Fibroblast of skin of right quadriceps (primary cell): ENCODE measurements around the gene CDK17.
"Not testable (repeated sequence)": the region's sequence is repeated elsewhere in the genome, so short reads cannot be mapped to it uniquely, and the experiment has no call there.

Source experiments
- DNase-seq: peaks from one replicate; pipeline ENCODE4 v3.0.0-alpha.2; 2013

Gene CDK17

DNA sequence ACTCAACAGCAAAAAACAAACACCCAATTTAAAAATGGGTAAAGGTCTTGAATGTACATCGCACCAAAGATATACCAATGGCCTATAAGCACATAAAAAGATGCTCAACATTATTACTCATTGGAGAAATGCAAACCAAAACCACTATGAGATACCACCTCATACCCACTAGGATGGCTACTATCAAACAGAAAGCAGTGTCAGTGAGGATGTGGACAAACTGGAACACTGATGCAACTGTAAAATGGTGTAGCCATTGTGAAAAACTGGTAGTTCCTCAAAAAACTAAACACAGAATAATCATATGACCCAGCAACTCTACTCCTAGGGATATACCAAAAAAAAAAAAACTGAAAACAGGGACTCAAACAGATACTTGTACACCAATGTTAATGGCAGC lies 49.3 kb downstream of the CDK17 start:
- no peak for DNase-seq

DNA sequence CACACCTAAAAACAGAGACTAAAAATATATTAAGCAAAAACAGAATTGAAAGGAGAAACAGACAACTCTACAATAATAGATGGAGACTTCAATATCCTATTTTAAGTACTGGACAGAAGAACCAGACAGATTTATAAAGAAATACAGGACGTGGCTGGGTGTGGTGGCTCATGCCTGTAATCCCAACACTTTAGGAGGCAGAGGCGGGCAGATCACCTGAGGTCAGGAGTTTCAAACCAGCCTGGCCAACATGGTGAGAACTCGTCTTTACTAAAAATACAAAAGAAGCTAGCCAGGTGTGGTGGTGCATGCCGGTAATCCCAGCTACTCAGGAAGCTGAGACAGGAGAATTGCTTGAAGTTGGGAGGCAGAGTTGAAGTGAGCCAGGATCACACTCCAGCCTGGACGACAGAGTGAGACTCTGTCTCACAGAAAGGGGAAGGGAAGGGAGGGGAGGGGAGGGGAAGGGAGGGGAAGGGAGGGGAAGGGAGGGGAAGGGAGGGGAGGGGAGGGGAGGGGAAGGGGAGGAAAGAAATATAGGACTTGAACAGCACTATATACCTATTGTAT lies 53.0 kb downstream of the CDK17 start:
- no peak for DNase-seq

- not testable (repeated sequence) for DNase-seq
Observed at GRCh38 chr12:96346716-96347115, 53.5 kb downstream of the CDK17 start.

DNA sequence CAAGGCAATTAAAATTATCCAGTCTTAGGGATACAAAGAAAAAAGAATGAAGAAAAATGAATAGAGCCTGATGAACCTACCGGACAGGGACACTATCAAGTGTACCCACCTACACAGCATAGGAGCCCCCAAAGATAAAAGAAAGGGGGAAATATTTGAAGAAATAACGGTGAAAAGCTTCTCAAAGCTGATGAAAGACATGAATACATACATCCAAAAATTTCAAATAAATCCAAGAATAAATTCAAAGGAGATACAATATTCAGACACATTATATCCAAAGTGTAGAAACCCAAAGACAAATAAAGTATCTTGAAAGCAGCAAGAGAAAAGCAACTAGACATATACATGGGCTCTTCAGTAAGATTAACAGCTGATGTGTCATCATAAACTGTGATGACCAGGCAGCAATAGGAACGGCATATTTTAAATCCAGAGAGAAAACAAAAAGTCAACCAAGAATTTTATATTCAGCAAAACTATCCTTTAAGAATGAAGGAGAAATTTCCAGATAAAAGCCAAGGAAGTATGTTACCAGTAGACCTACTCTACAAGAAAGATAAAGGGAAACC lies 56.0 kb downstream of the CDK17 start:
- no peak for DNase-seq

DNA sequence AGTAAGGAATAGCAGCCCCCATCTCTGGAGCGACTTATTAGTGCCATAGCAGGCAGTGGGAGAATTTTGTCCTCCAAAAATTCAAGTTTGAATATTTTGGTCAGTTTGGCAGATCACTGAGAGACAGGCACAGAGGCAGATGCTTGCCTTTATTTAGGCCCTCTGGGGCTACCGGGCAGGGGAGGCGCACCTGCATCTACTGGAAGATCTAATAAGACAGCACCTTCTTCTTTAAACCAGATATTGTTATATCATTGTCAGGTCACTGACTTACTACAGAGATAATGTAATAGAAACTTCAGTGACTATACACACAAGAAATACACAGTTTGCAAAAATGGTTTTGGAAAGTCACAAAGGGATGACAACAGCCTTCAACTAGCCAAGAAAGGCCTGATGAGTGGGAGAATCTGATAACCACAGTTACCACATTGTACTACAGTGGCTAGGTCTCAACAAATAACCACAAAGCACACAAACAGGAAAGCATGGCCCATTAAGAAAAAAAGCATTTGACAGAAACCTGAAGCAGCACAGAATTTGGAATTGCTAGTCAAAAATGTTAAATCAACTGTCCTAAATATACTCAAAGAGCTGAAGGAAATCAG lies 56.8 kb downstream of the CDK17 start:
- DNase-seq: no peak

GRCh38 chr12:96339666-96340065 lies 60.6 kb downstream of the CDK17 start:
- DNase-seq: not testable (repeated sequence)

DNA sequence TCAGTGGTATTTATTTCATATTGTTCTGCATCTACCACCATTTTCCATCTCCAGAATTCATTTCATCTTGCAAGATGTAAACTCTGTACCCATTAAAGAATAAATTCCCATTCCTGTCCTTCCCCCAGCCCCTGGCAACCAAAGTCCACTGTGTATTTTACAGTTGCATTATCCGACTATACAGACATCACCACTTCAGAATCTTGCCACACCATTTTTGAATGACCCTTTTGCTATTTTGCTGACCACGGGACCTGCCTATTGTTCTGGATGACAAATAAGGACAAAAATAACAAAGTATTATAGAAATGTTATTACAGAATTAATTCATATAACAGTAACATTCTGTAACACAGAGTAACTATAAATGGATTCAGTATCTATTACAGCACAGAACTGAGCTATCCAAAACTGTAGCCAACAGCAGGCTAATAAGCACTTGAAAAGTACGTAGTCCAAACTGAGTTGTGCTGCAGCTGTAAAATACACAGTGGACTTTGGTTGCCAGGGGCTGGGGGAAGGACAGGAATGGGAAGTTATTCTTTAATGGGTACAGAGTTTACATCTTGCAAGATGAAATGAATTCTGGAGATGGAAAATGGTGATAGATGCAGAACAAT lies 61.3 kb downstream of the CDK17 start:
- no peak for DNase-seq

DNA sequence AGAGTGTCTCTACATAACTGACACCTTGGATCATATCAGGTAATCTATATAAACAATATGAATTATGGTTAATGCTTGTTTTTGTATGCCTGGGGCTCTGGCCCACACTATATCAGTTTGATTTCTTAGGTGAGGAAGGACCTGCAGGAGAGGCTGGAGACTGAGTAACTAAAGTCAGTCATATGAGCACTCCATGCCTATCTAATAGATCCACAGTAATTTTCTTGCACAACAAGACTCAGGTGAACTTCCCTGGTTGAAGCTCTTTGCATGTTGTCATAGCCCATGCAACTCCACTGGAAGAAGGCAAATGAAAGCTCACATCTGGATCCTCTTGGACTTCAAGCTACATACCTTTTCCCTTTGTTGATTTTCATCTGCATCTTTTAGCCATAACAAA lies 62.3 kb downstream of the CDK17 start:
- no peak for DNase-seq

GRCh38 chr12:96336489-96336888 lies 63.8 kb downstream of the CDK17 start:
- no peak for DNase-seq

- DNase-seq: no peak
Observed at GRCh38 chr12:96335270-96335669, 65.0 kb downstream of the CDK17 start.

DNA sequence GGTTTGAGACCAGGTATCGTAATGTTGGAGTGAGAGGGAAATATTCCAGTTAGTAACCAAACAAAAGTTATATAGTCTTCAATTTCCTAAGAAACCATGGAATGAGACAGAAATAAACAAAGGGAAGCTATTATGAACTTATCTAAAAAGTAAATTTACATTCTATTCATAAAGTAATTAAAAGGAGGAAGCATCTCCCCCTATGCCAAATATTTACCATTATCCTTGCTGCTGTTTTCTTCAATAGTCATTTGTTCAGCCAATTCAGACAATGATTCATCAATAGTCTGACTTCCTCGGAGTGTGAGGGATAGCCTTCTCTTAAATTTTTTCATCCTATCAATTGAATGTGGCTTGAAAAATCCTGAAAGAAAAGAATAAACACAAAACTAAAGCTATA lies 65.7 kb downstream of the CDK17 start:
- DNase-seq: no peak

DNA sequence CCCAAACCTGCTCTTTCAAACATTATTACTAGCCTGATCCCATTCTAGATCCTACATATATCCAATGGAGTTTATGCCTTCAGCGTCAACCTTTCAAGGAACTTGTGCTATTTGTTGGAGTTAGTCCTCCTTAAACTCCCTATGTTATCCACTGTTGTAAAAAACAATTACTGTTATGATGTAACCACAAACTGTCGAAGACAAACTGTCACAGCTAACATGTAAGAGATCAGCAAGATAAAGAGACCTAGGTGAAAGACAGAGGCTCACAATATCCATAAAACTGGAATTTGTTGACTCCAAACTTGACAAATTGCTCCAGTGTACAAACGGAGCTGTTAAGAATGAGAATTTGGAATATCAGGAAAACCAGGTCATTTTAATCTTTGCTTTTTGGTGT lies 70.7 kb downstream of the CDK17 start:
- DNase-seq: no peak

- no peak for DNase-seq
Observed at GRCh38 chr12:96329018-96329417, 71.2 kb downstream of the CDK17 start.

- DNase-seq: no peak
Observed at GRCh38 chr12:96327889-96328288, 72.3 kb downstream of the CDK17 start.

DNA sequence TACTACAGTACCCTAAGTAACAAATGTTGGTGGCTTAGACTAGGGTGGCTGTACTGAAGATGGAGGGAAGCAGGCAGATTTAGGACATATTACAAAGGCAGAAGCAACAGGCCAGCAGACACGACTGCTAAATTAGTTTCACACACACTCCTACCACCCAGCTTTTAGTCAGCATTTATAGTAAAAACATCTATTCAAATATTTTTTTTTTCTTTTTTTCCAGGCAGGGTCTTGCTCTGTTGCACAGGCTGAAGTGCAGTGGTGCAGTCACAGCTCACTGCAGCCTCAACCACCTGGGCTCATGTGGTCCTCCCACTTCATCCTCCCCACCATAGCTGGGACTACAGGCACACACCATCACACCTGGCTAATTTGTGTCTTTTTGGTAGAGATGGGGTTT lies 72.9 kb downstream of the CDK17 start:
- DNase-seq: no peak

DNA sequence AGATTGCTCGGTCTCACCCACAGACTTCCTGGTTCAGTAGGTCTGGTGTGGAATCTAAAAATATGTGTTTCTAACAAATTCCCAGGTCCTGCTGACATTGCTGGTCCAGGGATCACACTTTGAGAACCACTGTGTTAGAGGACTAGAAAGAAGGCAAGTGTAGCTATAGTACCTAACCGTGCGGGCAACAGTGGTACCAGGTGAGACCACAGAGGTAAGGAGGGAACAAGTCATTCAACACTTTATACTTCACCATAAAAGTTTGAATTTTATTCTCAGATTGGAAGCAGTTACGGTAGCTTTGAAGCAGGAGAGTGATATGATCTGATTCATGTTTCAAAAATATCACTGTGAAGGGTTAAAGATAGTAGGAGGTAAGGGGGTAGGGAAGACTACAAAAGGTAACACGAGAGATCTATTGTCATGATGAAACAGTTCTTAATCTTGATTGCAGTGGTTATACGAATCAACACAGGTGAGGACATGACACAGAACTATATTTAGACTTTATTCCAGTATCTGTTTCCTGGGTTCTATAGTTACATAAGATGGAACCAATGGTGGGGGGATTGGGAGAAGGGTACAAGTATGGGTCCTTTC lies 73.5 kb downstream of the CDK17 start:
- DNase-seq: no peak

GRCh38 chr12:96323906-96324305 lies 76.3 kb downstream of the CDK17 start:
- DNase-seq: no peak

DNA sequence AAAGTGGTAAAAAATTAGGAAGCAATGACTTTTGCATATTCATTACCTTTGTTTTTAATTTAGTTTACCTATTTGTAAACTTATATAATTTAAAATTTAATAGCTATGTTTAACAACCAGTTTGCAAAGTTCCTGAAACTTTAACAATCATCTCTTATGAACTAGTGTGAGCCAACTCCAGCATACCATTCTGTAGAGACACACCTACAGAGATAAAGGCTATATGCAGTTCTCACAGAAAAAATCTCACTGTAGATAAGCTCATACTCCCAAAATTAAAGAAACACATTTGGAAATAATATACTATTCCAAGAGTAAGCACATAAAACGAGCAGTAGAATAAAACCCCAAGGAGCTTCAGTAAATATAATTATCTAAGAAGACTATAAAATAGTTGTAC lies 77.5 kb downstream of the CDK17 start:
- no peak for DNase-seq

DNA sequence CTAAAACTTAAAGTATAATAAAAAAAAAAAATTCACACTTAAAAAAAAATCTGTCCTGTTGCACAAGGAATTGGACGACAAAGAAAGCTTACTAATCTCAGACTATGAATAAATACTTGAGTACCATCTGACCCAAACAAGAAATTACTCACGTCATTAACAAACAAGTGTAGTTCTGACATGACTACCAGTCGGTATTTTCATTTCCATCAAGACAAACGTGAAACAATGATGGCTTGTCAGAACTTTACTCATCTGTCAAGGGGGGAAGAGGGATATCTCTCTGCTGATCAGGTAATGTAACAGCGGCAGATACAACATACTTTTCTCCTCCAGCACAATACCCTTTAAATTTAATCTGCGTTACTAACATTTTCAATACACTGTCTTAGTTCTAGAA lies 78.3 kb downstream of the CDK17 start:
- no peak for DNase-seq

DNA sequence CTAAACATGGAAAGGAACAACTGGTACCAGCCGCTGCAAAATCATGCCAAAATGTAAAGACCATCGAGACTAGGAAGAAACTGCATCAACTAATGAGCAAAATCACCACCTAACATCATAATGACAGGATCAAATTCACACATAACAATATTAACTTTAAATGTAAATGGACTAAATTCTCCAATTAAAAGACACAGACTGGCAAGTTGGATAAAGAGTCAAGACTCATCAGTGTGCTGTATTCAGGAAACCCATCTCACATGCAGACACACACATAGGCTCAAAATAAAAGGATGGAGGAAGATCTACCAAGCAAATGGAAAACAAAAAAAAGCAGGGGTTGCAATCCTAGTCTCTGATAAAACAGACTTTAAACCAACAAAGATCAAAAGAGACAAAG lies 82.4 kb downstream of the CDK17 start:
- DNase-seq: not testable (repeated sequence)

- DNase-seq: not testable (repeated sequence)
Observed at GRCh38 chr12:96315741-96316481, 84.3 kb downstream of the CDK17 start.

- DNase-seq: no peak
Observed at GRCh38 chr12:96314723-96315122, 85.5 kb downstream of the CDK17 start.

- DNase-seq: no peak
Observed at GRCh38 chr12:96313606-96314005, 86.6 kb downstream of the CDK17 start.
